NCI-H1092 treated with DMSO at 0.1 percent for 48 hours (cell line): ENCODE results near the gene PLA2G2C.

ENCODE experiments used
- DNase-seq: peaks from one replicate; lab custom pipeline; 2025; lab: John Stamatoyannopoulos, UW

PLA2G2C gene

DNA sequence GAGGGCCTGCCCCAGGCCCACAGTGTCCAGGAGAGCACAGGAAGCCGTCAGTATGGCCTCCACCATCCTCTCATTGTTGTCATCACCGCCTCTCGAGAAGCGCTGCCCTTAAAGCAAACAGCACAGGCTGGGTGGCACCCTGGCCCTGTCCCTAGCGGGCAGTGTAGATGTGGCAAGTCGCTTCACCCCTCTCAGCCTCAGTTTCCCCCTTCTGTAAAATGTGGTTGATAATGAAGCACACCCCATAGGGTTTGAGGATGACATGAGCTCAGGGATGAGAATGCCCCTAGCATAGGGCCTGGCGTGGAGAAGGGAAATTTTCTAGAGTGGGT lies 33.8 kb downstream of the PLA2G2C start:
- DNase-seq, result no peak

DNA sequence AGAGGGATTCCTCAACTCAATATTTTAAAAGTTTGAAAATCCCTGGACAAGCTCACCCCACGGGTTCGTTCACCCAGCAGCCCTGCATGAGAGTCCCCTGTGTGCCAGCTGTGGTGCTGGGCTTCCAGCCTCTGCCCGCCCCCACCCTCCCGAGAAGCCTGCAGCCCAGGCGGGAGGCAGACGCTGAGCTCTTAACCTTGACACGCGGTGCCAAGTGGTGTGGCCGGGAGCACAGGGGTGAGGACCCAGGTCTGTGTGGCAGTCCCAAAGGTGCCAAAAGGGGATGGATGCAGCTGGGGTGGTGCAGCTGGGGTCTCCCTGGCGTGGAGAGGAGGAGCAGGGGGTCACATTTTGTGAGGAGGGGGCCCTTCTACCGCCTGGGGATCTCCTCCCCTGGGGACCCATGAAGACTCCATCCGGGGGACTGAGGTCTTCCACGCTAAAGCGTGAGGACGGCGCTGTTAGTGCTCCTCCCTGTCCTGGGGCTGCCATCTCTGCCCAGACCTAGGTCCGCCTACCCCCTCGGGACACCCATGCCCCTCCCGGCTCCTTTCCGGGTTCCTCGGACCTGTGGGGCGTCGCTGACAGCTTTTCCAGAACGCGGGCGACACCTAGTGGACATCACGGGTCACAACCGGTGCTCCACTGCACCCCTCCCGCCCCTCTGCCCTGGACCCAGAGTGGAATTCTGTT lies 34.3 kb downstream of the PLA2G2C start:
- peak; percentile 71 for DNase-seq

DNA sequence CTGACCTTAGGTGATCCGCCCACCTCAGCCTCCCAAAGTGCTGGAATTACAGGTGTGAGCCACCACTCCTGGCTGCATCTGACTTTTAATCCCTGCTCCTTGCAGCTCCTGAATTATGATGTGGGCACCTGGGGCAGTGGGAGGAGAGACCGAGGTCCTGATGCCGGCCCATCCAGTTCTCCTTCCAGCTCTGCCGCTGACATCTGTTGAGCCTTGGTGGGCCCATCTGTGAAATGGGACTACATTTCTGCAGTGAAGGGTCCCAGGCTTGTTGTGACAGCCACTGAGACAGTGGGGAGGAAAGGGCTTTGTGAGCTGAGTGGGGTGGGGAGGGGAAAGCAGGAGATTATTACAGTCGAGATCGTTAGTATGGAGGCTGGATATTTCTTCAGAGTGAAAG lies 35.3 kb downstream of the PLA2G2C start:
- DNase-seq, result no peak

DNA sequence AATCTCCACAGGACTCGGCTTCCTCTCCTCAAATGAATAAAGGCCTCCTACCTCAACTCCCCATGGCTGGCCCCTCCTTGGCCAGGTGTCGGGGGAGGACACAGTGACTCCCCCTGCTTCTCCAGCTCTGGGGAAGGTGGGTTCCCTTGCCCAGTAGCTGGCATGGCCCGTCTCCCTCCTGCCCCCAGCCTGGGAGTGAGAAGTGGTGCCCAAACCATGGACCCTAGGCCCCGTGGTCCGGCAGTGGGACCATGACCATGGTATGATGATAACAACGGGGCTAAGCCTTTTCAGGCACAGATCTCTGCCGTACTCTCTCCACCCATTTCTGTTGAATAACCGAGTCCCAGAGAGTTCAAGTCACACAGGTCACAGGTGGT lies 36.0 kb downstream of the PLA2G2C start:
- DNase-seq, result no peak

DNA sequence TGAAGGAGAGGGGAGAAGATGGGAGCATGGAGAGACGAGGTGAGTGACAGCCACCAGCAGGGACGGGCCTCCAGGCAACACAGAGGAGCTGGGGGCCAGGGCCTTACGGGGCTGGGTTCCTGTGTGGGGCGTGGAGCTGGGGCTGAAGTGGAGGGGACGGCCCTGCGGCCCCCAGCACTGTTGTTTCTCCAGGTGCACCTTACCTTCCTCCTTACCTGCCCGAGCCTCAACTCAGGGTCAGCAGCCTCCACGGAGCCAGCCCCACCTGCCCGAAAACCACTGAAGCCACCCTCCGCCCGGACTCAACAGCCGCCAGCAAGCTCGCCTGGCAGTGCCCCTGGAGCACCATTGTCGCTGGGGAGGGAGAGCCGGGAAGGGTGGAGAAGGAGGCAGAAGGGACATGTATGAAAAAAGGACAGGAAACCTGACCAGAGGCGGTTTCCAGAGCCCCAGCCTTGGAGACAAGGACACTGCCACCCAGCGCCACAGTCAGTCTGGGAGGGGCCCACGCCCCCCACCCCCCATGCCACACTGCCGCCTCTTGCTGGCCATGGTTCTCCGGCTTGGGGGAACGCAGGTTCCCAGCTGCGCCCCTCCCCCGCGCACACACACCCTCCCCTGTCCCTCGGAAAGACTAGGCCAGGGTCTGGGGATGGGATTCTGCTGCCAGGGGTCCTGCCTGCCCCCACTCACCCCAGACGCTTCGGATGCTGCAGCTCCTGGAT lies 36.6 kb downstream of the PLA2G2C start:
- DNase-seq, result no peak

DNA sequence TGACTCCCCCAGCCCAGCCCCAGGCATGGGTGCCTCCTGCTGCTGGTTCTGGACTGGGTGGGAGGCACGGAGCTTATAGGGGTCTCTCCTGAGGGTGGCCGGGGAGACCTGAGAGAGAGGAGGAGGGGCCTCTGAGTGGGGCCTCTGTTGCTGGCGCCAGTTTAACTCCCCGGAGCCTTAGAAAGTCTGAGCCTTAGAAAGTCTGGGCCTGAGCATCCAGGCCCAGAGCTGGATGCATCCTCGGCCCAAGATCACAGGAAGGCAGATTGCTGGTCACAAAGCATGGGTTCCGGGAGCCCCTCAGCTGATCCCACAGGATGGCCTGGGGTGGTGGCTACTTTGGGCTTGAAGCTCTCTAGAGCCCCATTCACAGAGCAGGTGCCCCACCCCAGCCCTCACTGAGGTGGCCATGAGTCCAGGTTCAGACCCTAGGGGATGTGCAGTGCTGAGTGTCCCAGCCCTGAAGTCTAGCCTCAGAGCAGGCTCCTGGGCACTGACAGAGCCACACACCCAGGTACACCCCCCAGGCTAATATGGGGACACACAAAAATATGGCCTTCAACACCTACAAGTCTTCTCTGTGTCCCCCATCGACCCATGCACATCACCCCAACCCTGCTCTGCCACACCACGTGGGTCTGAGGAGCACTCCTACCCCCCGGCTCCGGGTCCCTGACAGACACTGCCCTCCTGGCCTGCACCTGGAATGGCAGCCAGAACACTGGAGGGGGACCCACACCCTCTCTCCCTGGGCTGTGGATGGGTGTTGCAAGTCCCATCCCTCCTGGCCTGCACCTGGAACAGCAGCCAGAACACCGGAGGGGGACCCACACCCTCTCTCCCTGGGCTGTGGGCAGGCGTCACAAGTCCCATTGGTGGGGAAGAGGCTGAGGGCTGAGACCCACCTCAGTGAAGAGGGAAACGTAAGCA lies 37.5 kb downstream of the PLA2G2C start:
- no peak for DNase-seq

DNA sequence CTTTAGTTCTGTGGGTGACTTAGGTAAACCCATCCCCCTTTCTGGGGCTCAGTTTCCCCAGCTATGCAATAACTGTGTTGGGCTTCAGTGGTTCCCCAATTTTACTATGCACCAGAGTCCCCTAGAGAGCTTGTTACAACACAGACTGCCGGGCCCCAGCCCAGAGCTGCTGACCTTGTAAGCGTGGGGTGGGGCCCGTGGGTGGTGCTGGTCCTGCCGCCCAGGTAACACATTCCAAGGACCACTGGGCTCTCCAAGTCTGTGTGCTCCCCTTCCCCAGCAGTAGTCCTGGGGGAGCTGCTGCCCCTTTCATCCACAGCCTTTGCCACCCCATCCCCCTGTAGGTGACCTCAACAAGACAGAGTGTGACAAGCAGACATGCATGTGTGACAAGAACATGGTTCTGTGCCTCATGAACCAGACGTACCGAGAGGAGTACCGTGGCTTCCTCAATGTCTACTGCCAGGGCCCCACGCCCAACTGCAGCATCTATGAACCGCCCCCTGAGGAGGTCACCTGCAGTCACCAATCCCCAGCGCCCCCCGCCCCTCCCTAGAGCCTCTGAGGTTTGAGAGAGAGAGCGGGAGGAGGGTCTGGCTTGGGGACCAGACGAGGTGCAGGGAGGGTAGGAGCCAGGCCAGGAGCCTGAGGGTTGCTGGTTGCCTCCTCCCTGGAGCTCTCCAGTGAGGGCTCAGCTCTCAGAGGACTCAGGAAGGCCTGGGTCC lies 38.3 kb downstream of the PLA2G2C start:
- DNase-seq, result no peak

DNA sequence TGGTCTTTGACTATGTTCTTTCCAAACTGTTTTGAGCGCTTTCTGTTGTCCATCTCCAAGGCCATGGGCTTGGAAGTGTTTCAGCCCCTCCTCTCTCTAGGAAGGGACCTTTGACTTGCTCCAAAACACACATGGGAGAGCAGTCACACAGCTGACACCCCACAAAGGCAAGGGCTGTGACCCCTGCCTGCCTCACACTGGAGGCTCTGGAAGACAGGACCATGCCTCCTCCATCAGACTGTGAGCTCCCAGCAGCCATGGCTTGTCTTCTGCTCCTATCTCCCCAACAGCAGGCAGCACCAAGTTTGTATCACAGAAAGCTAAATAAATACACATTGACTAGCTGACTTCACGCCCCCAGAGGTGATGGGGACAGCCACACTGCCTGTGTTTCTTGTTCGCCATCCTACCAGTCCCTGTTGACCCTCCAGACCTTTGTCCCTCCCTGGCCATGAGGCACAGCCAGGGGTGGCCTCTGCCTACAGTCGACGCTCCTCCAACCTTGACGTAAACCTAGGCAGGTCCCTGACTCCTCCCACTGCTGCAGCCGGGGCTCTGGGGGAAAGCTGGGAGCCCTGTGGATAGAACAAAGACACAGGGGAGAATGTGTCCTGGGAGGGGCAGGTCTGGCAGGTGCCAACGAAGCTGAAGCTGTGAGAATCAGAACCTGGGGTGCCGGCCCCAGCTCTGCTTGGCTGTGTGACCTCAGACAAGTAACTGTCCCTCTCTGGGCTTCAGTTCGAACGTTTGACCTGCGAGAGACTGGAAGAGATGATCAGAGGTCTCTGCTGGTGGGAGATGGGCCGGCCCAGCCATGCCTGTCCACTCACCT lies 42.4 kb downstream of the PLA2G2C start:
- DNase-seq, result no peak

DNA sequence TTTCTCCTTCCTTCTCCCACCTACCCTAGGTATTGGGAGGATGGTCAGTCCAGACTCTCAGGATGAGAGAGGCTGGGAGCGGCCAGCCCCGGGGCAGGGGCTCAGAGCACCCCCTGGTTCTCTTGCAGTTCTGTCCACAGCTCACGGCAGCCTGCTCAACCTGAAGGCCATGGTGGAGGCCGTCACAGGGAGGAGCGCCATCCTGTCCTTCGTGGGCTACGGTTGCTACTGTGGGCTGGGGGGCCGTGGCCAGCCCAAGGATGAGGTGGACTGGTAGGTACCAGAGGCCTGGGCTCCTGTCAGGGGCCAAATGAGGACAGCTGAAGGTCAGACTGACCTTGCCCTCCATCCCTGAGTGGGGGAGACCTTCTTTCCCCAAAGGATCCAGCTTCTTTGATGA lies 43.0 kb downstream of the PLA2G2C start:
- no peak for DNase-seq

DNA sequence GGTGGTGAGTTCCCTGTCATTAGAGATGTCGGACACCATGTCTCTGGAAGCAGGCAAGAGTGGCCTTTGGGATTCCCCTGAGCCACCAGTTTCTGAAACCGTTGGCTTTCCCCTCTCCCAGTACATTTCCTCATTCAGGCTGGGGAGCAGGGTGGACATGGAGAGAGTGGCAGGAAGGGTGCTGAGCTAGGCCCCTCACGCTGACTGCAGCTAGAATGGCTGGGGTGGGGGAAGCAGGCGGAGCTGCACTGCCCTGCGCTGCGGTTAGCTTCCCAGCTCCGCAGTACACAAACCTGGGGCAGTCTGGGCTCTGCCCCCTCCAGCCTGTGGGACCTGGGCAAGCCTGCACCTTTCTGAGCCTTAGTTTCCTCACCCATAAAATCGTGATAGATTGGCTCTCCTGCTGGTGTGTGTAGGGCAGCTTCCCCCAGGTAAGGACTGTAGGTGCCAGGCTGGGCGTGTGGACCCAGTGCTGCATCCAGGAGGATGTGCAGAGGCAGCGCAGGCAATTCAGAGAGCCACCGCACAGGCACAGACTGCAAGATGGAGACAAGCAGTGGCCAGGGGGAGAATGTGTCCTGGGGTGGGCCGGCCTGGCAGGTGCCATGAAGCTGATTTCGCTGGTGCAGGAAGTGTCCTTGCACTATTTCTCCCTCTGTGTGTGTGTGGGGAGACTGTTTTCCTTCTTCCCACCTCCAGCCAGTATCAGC lies 44.2 kb downstream of the PLA2G2C start:
- no peak for DNase-seq

DNA sequence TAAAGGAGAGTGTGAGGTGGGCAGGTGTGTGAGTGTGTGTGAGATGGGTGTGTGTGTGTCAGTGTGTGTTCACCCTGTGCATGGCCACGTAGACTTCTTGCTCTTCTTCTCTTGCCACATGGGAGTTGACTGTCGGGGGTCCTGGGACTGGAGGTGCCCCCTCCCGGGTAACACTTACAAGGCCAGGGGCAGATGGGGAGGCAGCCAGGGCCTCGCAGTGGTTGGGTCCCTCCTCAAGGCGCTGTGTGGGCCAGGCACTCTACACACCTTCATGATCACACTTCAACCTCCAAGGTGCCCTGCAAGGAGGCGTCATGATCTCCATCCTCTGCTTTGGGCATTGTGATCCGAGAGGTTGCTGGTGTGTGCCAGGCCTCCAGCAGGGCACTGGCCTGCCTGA lies 44.9 kb downstream of the PLA2G2C start:
- DNase-seq, result no peak

DNA sequence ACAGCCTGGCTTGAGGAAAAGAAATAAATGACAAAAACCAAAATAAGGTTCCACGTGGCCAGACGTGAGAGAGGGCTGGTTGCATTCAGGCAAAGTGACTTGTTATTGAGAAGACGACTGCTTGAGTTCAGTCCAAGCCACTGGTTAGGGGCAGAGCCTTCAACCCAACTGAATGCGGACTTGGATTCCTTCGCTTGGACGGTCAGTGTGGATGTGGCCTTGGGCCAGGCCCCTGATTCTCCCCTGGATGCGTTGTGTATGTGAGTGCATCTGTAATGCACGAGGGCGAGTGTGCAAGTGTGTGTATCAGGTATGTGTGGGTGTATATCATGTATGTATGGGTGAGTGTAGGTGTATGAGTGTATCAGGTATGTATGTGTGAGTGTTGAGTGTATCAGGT lies 45.3 kb downstream of the PLA2G2C start:
- no peak for DNase-seq

DNA sequence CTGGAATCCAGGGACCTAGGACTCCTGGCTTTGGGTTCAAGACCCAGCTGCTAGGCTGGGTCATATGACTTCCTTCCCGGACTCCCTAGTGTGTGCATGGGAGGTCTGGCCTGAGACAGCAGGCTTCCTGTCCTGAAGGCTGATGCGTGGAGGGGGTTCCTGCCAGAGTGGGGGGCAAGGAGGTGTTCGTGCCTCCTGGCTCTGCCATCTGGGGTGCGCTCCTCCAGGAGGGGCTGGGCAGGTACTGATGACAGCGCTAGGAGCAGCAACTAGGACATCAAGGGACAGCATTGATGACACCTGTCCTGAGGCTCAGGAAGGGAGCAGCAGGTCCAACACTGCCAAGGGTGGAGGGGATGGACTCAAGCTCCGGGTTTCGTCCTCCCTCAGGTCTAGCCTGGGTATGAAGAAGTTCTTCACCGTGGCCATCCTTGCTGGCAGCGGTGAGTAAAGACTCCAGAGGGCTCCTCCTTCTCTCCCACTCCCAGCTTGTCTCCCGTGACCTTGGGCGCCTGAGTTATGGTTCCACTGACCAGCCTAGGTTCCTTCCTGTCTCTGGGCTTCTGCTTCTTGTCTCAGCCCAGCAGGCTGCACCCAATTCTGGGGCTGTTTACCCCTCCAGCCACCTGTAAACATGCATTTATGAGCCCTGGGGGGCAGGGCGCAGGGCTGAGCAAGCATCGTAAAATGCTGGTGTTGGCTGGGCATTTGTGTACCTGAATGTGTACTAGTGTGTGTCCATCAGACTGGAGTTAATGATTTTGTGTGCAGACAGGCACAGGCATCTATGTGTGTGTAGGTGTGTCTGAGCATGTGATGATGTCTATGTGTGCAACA lies 46.3 kb downstream of the PLA2G2C start:
- no peak for DNase-seq

DNA sequence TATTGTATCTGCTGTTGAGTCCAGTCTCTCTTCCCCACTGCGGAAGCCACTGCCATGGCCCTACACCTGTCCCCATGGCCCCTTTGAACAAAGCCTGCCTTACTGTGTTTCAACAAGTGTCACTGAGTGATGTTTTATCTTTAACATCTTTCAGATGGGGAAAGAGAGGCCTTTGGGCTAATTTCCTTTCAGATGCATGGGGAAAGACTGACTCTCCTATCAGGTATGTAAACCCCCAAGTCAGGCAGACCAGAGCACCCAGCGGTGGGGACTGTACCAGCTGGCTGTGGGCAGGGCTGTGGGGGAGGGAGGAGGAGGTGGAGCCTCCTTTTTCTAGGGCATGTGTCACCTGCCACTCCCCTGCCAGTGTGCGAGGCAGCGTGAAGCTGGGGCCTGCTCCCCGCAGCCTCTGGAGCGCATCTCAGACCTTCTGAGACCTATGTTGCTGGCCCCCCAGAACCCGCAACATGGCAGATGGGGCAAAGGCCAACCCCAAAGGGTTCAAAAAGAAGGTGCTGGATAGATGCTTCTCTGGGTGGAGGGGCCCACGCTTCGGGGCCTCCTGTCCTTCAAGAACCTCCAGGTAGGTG lies 47.3 kb downstream of the PLA2G2C start, which contains the start of gene PLA2G2F:
Gene PLA2G2F, plus strand, starts transcription at position 363 of the 590 bp plus-strand sequence. Its CDS starts 105 bp downstream, at position 468.
- no peak for DNase-seq

DNA sequence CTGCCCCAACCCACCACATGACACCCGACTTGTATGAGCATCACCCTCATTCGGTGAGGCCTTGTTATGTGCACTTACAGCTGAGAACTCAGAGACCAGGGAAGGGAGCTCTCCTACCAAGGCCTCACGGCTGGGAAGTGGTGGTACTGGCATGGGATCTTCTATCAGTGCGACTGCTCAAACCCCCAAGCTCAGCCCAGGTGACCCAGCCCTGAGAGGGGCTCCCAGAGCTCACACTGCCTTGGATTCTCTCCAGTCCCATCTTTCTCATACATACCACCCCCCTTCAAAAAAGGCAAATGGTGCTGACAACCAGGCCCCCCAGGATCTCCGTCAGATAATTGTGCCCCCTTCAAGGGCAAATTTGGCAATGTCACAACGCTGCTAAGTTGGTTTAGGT lies 48.0 kb downstream of the PLA2G2C start:
- DNase-seq, result no peak

DNA sequence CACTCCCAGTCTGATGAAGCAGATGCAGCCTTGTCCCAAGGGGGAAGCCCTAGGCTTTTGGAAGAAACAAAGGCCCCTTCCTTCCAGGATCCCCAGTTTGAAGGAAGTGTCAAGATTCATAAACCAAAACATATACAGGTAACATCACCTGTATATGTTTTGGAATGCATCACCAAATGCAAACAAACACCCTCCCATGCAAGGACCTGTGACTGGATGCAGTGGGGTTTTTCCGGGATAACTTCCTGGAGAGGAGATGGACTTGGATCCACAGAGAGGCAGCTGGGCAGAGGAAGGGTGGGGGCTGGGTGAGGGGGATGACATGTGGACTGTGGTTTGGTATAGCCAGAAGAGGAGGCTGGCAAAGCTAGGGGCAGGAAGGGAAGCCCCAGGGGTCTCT lies 48.7 kb downstream of the PLA2G2C start:
- DNase-seq, result no peak

DNA sequence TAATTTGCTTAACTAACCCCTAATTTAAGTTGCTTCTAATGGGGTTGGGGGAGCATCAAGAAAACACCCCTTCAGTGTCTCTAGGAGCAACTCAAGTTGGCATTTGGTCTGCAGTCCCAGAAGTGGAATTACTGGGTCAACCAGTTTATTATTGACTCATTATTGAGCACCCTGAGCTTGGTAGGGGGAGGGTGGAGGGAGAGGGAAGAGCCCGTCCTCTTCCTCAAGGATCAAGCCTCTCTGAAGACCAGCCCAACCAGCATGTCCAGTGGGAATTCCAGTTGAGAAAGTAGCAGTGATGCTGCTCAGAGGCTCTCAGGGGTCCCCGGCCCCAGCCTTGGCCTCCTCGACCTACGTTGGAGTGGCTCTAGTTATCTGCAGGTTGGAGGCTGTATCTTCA lies 49.3 kb downstream of the PLA2G2C start:
- no peak for DNase-seq

DNA sequence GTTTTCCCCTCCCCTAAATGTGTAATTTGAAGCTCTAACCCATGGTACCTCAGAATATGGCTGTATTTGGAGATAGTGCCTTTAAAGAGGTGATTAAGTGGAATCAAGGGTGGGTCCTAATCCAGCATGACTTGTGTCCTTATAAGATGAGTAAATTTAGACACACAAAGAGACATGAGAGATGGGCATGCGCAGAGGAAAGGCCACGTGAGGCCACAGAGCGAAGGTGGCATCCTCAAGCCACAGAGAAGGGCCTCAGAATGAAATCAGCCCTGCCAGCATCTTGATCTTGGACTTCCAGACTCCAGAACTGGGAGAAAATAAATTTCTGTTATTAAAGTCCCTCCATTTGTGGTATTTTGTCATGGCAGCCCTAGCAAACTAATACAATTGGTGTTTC lies 50.1 kb downstream of the PLA2G2C start:
- no peak for DNase-seq

DNA sequence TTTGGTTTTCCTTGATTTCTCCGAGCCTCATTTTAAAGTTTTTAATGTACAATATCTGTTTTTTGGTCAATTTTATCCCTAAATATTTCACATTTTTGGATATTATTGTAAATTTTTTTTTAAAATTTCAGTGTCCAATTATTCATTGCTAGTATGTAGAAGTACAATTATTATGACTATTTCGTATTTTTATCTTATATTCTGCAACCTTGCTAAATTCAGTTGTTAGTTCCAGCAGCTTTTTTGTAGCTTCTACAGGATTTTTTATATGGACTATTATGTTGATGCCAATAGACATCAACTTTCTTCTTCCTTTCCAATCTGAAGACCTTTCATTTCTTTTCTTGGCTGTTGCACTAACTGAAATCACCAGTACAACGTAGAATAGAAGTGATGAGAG lies 51.3 kb downstream of the PLA2G2C start:
- no peak for DNase-seq
